Spleen (tissue), 11 donors: ENCODE measurements around the gene PLXNA1. TPM values are rescaled to one million over a fixed set of nuclear protein-coding genes. Genes with fewer than 3 reads are reported as not detected.
A peak's percentile ranks its signal among the peaks of the same experiment; 100 is the strongest.

Experiments
- DNase-seq: peaks from one replicate; pipeline ENCODE4 v3.0.0-alpha.2; 2020
- H3K27ac ChIP-seq, 8 donors: fragments of 200-600 bp; sonication (generic) in 7 of 8; 1 replicate in 4 of 8; 2 replicates in 4 of 8; pipeline versions ENCODE4 v1.5.0 to v1.8.0; 2016 to 2021; ENCODE audit warnings: inconsistent platforms in 4 of 8, mild to moderate bottlenecking in 4 of 8, moderate library complexity in 1 of 8
- H3K27me3 ChIP-seq, 7 donors: fragments of 200-600 bp; sonication (generic) in 6 of 7; replicated peaks in 1 of 7; 1 replicate in 4 of 7; 2 replicates in 3 of 7; pipeline versions ENCODE4 v1.5.0 to v1.8.0; 2016 to 2021; ENCODE audit warnings: inconsistent platforms in 3 of 7, mild to moderate bottlenecking in 1 of 7
- H3K36me3 ChIP-seq, 6 donors: fragments of 200-600 bp; sonication (generic) in 5 of 6; 1 replicate in 4 of 6; 2 replicates in 2 of 6; pipeline versions ENCODE4 v1.5.0 to v1.8.0; 2016 to 2021; ENCODE audit warnings: inconsistent platforms in 2 of 6
- H3K4me1 ChIP-seq, 6 donors: fragments of 200-600 bp; sonication (generic) in 5 of 6; 1 replicate in 3 of 6; 2 replicates in 3 of 6; pipeline versions ENCODE4 v1.5.0 to v1.8.0; 2016 to 2021; ENCODE audit warnings: inconsistent platforms in 3 of 6
- H3K4me3 ChIP-seq, 8 donors: fragments of 200-600 bp; sonication (generic) in 7 of 8; 1 replicate in 4 of 8; 2 replicates in 4 of 8; pipeline versions ENCODE4 v1.5.0 to v1.8.0; 2016 to 2021; ENCODE audit warnings: inconsistent platforms in 4 of 8, mild to moderate bottlenecking in 4 of 8, moderate library complexity in 2 of 8
- H3K9me3 ChIP-seq, 8 donors: fragments of 200-600 bp; sonication (generic) in 7 of 8; 1 replicate in 4 of 8; 2 replicates in 4 of 8; pipeline versions ENCODE4 v1.5.0 to v1.8.0; 2016 to 2021; ENCODE audit warnings: inconsistent platforms in 4 of 8
- POLR2A ChIP-seq, 3 donors: fragments of 450-650 bp; IDR thresholded peaks; one replicate each; pipeline ENCODE4 v1.5.1; 2017; ENCODE audit warnings: antibody characterized with exemption in 3 of 3, mild to moderate bottlenecking in 1 of 3
- POLR2AphosphoS5 ChIP-seq, 3 donors: sonication (generic); formaldehyde crosslinking; IDR thresholded peaks; one replicate each; pipeline ENCODE4 v1.5.1; 2017; ENCODE audit warnings: antibody characterized with exemption in 3 of 3
- WGBS, 5 donors: extraction: QIAGEN DNeasy Blood & Tissue Kit in 3 of 5; methylation state at CpG; one replicate each; pipeline versions ENCODE4 v1.1.5 to v1.1.7; 2013 to 2018; 5-methylcytosine and 5-hydroxymethylcytosine counted together
- intact Hi-C: fragments of 100-400 bp; cut with DNase I; formaldehyde crosslinking; loops from one replicate; pipeline ENCODE4 v1.15.0; 2023; ENCODE audit warnings: low total_unique reads
- polyA plus RNA-seq, 3 donors: library from polyadenylated mRNA; stranded (reverse); fragments of 200-250 nt; gene quantifications; one replicate each; pipeline ENCODE4 v1.2.1, GENCODE V29; 2013
- total RNA-seq, 7 donors: library from RNA; depleted of rRNA in 3 of 7; stranded (reverse); fragments of >200 nt in 3 of 7; fragmentation: NEBNext Ultra II Directional in 4 of 7; extraction: Animal tissue kit (Norgen Biotek cat#: 25700) in 4 of 7; gene quantifications; one replicate each; pipeline versions ENCODE4 v1.1.0 to v1.2.1, GENCODE V29; 2016 to 2021
- TF ChIP-seq, protein P1 (sequence below), 11 experiments: fragments of 200-600 bp in 7 of 11; fragments of 450-650 bp in 4 of 11; sonication (generic) in 4 of 11; IDR thresholded peaks in 8 of 11; conservative IDR thresholded peaks in 3 of 11; 1 replicate in 7 of 11; 2 replicates in 4 of 11; pipeline versions ENCODE4 v1.4.0 to v1.8.0; 2016 to 2021; ENCODE audit warnings: antibody characterized with exemption in 11 of 11, inconsistent platforms in 4 of 11, mild to moderate bottlenecking in 1 of 11
- donor health status: healthy with polysubstance abuse.
- donor health status: DM: no; HTN: no; CAD: no; lungs with moderate emphysema.
- donor health status: DM: no; HTN: no; CAD: no.
- donor health status: Bipolar disorder and iron deficiency.
- donor health status: healthy.
- donor health status: DM: no; HTN: no; CAD: no.
- donor health status: DM: yes; HTN: yes; CAD: no.

PLXNA1 gene
- total and polyA plus RNA-seq, 10 donors: 3.7 to 47.6 (median 31.0) TPM

GRCh38 chr3:126985132-126985985 lies 2.4 kb downstream of the PLXNA1 start:
- 79 to 93% (median 85%) methylated on average over 15 to 17 of the region's 17 CpGs for WGBS, 5 donors
- no peak for DNase-seq
- H3K4me3 ChIP-seq: peak overlapping the region in 1 of 8 donors; percentile 87

GRCh38 chr3:126986001-126986400 lies 3.1 kb downstream of the PLXNA1 start:
- H3K36me3 ChIP-seq: peaks cover 0 to 29% (median 20%) of the 10 kb centered on the region in 6 donors
- intact Hi-C loops: no loop called here
- no peak for TF ChIP-seq POLR2A (IDR thresholded peaks at IDR 0.05)
- TF ChIP-seq, protein P1, sequence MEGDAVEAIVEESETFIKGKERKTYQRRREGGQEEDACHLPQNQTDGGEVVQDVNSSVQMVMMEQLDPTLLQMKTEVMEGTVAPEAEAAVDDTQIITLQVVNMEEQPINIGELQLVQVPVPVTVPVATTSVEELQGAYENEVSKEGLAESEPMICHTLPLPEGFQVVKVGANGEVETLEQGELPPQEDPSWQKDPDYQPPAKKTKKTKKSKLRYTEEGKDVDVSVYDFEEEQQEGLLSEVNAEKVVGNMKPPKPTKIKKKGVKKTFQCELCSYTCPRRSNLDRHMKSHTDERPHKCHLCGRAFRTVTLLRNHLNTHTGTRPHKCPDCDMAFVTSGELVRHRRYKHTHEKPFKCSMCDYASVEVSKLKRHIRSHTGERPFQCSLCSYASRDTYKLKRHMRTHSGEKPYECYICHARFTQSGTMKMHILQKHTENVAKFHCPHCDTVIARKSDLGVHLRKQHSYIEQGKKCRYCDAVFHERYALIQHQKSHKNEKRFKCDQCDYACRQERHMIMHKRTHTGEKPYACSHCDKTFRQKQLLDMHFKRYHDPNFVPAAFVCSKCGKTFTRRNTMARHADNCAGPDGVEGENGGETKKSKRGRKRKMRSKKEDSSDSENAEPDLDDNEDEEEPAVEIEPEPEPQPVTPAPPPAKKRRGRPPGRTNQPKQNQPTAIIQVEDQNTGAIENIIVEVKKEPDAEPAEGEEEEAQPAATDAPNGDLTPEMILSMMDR (IDR thresholded peaks at IDR 0.05 in 8 of 11, conservative IDR thresholded peaks at IDR 0.05 in 3 of 11): no peak
- TF ChIP-seq POLR2AphosphoS5 (IDR thresholded peaks at IDR 0.05): no peak
- H3K4me1 ChIP-seq: peaks cover 15 to 70% (median 52%) of the 10 kb centered on the region in 6 donors
- peaks cover 0 to 17% (median 0%) of the 10 kb centered on the region in 7 donors for H3K27me3 ChIP-seq
- no peak overlapping the region for H3K4me3 ChIP-seq
- no peak overlapping the region for H3K27ac ChIP-seq
- no peaks in the 10 kb centered on the region for H3K9me3 ChIP-seq
- 50 to 82% (median 80%) methylated on average over 4 to 9 of the region's 9 CpGs for WGBS, 5 donors
- no peak for DNase-seq

More at GRCh38 chr3:126985132-126985985, 2.4 kb downstream of the PLXNA1 start:
- Histone ChIP-seq H3K4me1 (peaks cover 15 to 68% (median 49%) of the 10 kb centered on the region in 6 donors), H3K36me3 (peaks cover 0 to 23% (median 18%) of the 10 kb centered on the region in 6 donors), H3K9me3 (no peaks in the 10 kb centered on the region), H3K27me3 (peaks cover 0 to 19% (median 0%) of the 10 kb centered on the region in 7 donors), H3K27ac (no peak overlapping the region)
- TF ChIP-seq POLR2A (IDR thresholded peaks at IDR 0.05) (no peak), POLR2AphosphoS5 (IDR thresholded peaks at IDR 0.05) (no peak)
- TF ChIP-seq, protein P1 (IDR thresholded peaks at IDR 0.05 in 8 of 11, conservative IDR thresholded peaks at IDR 0.05 in 3 of 11): no peak
- intact Hi-C loops: no loop called here

GRCh38 chr3:126987129-126987528 lies 4.2 kb downstream of the PLXNA1 start:
- H3K27me3 ChIP-seq: peaks cover 0 to 17% (median 0%) of the 10 kb centered on the region in 7 donors
- no peak for TF ChIP-seq POLR2A (IDR thresholded peaks at IDR 0.05)
- TF ChIP-seq, protein P1 (IDR thresholded peaks at IDR 0.05 in 8 of 11, conservative IDR thresholded peaks at IDR 0.05 in 3 of 11): no peak
- TF ChIP-seq POLR2AphosphoS5 (IDR thresholded peaks at IDR 0.05): peak in 2 of 3 donors; percentile 12 to 66
- intact Hi-C loops: no loop called here
- peak overlapping the region in 3 of 8 donors; percentile 47 to 49 (median 48) for H3K27ac ChIP-seq
- WGBS, 5 donors: 54 to 67% (median 56%) methylated on average over 4 of the region's 4 CpGs
- peaks cover 0 to 41% (median 20%) of the 10 kb centered on the region in 6 donors for H3K36me3 ChIP-seq
- DNase-seq: no peak
- no peak overlapping the region for H3K4me3 ChIP-seq
- no peaks in the 10 kb centered on the region for H3K9me3 ChIP-seq
- H3K4me1 ChIP-seq: peaks cover 10 to 72% (median 49%) of the 10 kb centered on the region in 6 donors

DNA sequence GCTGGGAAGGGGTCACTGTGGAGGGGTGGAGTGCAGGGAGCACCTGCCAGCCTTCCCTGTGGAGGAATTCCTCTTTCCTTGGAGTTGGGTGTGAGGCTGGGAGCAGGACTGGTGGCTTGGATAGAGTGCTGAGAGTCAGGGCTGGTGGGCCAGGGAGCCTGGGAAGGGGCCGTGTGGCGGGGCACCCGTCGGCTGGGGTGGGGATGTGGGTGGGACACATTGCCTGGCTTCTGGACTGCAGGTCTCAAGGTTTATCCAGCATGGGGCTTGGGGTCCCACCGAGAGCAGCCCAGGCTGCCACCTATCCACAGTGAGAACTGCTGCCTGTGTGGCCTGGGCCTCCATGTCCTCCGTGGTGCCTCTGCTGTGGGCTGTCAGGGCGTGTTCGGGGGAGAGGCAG lies 4.7 kb downstream of the PLXNA1 start:
- TF ChIP-seq POLR2AphosphoS5 (IDR thresholded peaks at IDR 0.05): no peak
- TF ChIP-seq POLR2A (IDR thresholded peaks at IDR 0.05): no peak
- TF ChIP-seq, protein P1 (IDR thresholded peaks at IDR 0.05 in 8 of 11, conservative IDR thresholded peaks at IDR 0.05 in 3 of 11): no peak
- intact Hi-C loops: no loop called here
- DNase-seq: no peak

More for the DNA sequence above, 4.7 kb downstream of the PLXNA1 start:
- H3K27ac ChIP-seq: peak overlapping the region in 4 of 8 donors; percentile 15 to 49 (median 48)
- peaks cover 0 to 45% (median 20%) of the 10 kb centered on the region in 6 donors for H3K36me3 ChIP-seq
- H3K9me3 ChIP-seq: no peaks in the 10 kb centered on the region
- no peak overlapping the region for H3K4me3 ChIP-seq
- WGBS, 5 donors: 70 to 90% (median 84%) methylated on average over 3 to 8 of the region's 8 CpGs
- H3K27me3 ChIP-seq: peaks cover 0 to 17% (median 0%) of the 10 kb centered on the region in 7 donors
- peaks cover 6 to 70% (median 46%) of the 10 kb centered on the region in 6 donors for H3K4me1 ChIP-seq
